Islet precursor cell (in vitro differentiated cells): ENCODE data around the gene CCDC107.

ENCODE experiments used
- DNase-seq: peaks from one replicate; pipeline ENCODE4 v3.0.0-alpha.2; 2018

The CCDC107 gene

DNA sequence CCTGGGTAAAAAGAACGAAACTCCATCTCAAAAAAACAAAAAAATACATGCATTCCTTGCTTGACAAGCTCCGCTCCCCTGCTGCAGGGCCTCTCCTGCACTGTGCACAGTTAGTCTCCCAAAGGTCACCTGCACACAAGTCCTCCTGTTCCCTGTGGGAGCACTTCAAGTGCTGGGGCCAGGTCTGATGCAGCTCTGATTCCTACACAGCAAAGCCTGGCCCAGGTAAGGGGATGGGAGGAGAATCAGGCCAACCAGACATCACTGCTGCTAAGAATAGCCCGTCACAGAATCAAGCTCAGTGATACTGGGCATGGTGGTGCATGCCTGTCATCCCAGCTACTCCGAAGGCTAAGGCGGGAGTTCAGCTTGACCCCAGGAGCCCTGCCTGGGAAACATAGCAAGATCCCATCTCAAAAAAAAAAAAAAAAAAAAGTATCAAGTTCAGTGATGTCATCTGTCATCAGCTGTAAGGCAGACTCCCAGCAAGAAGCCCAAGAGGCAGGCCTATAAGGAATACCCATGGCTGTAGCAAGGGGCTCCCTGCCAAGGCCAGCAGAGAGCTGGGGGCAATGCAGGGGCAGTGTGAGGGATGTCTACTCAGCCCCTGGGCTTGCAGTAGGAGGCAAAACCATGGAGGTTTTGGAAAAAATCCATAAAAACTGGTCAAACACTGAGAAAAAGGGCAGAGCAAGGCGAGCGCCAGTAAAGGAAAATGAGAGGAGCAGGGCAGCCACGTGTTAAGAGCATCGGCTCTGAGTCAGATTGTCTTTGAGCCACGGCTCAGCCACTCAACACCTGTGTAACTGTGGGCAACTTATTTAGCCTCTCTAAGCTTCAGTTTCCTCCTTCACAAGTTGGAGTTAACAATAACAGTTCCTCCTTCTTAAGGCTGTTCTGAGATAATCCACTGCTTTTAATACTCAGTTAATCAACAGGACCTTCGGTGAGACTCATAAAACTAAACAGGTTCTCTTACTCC is 28.4 kb downstream of the CCDC107 start:
- DNase-seq, result no peak

DNA sequence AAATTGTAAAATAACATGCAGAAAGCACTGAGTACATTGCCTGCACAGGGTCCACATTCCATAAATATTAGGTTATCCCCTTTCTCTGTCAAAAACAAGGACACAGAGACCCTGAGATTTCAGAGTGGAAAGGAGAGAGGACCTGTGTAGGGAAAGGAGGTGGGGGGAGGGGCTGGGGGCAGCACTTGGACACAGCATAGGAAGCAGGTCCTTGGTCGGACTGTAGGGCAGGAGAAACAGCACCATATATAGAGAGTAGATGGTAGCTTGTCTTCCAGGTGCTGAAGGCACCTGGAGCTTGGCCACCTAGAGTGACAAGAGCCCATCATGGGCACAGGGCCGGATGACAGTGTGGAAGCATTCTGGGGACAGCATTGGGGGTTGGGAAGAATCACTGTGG is 29.2 kb downstream of the CCDC107 start:
- DNase-seq, result no peak

DNA sequence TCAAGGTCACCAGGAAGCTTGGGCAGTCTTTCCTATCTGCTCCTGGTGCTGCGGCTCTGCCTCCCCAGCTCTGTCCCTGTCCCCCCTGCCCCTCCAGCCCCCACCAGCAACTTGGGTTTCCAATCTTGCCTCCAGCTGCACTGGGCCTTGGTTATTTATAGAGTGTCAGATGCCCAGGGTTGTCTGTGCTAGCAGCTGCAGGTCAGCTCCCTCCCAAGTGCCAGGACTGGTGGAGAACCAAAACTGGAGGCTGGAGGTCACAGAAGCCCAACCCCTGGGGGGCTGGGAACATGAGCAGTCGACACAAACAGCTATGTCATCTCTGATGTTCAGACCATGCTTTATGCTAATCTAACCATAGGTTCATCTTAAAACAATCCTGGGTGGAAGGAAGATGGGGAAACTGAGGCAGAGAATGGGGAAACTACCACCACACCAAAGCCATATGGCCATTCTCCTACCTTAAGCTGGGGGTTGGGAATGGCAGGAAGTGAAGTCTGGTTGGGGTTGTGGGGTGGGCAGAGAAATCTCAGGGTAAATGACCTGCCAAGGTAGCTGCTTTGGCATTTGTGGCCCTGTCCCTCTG is 30.0 kb downstream of the CCDC107 start:
- no peak for DNase-seq

DNA sequence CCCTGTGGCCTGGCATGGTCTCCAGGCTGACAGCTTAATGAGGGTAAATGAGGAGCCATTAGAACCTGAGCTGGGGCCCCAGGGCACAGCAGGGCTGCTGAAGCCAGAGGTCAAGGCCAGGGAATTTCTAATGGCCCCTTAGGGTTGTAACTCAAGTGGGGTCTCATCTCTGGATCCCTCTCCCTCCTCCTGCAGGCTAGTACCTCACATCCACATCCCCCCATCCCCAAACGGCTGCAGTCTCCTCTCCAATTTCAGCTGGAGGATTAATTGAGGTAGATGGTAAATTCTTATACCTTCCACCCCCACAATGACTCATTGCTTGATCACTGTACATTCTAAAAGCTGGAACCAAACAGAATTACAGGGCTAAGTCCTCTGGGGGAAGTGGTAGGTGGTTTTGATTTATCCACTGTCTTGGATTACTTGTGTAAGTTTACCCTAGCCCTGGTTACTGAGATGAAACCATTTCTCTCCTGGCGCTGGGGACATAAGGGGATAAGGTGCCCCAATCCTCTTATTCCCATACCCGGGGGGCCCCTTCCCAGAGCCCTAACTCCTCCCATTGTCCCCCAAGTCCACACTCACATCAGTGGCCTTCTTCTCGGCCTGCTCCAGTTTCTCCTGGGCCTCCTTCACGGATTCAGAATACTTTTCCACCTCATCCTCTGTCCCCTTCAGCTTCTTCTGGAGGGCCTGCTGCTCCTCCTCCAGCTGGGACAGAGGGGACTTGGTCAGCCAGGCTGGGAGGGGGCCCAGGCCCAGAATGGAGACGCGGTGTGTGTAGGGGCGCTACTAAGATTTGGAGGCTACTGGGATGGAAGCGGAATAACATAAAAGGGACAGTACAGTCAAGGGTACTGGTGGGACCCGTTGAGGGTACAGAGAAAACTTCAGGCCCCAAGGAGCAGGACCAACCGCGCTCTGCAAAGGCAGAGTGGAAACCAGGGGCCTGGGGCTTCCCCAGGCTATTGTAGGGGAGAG is 30.8 kb downstream of the CCDC107 start:
- no peak for DNase-seq

DNA sequence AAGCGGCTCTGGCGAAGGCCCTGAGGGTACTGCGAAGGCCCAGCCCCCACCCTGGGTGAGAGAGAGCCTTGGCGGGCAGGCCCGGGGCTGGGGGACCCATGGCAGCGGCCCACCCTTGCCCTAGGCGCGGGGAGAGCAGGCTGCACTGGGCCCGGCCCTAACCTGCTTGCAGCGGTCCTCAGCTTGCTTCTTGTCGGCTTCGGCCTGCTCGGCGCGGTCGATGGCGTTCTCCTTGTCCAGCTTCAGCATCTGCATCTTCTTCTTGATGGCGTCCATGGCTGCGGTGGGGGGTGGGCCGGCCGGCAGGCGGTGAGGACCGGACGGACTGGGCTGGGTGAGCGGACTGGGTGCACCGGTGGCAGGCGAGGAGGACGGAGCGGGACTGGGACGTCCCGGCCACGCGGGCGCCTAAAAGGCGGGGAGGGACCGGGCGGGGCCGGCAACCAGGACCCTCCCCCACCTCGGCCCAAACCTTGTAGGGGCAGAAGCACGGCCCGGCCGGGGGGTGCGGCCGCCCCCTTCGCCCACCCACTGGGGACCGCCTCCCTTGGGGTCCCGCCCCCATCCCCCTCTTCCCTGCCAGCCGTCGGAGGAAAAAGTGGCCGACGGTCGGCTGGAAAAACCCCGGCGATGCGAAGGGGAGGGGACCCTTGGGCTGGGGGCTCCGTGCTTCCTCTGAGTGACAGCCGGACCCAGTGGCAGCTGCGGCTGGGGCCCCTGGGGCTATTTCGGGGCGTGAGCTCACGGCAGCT is 31.6 kb downstream of the CCDC107 start, which contains the start of gene TPM2:
Gene TPM2 (minus strand): TSS at position 384 of the 752 bp plus-strand sequence. CDS start 108 bp downstream, at position 276.
- peak; percentile 93 for DNase-seq

DNA sequence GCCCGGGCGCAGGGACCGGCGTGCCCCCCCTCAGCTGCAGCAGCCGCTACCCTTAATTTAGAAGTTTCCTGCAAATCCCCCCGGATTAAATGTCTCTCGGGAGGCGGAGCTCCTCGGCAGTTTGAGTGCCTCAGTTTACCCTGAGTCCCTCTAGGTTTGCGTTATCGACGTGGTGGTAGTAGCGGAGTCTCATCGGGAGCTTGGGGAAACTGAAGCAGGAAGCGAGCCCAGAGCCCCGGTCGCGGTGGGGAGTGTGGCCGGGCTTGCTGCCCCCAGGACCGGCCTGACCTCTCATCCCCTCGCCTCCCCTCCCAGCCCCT is 32.2 kb downstream of the CCDC107 start:
- no peak for DNase-seq

DNA sequence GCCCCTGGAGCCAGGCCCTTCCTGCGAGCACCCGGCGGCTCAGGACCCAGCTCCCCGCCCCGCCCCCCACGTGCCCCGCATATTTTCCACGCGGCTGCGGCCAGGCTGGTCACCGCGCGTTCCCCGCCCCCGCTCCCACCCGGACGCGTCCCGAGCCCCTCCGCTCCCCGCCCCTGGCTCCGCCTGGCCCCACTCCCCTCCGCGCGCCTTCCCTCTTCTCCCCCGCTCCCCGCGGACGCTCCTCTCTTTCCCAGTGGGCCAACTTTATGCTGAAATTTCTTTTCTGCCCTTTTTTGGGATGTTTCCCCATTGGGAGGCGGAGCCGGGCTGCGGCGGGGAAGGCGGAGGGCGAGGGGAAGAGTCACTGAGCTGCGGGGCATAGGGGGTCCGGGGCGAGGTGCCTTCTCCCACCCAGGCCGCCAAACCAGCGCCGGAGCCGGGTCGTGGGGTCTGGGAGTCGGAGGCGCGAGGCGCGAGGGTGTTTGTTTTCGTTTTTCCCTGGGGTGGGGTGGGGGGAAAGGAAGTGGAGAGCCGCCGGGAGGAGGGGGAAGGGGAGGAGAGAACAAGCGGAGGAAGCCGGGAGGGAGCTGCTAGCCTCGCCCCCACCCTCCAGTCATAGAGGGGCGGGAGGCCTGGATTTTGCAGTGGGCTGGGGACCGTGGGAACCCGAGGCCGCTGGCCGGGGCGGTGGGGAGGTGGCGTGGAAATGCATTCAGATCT is 32.7 kb downstream of the CCDC107 start:
- DNase-seq, result peak; percentile 89

DNA sequence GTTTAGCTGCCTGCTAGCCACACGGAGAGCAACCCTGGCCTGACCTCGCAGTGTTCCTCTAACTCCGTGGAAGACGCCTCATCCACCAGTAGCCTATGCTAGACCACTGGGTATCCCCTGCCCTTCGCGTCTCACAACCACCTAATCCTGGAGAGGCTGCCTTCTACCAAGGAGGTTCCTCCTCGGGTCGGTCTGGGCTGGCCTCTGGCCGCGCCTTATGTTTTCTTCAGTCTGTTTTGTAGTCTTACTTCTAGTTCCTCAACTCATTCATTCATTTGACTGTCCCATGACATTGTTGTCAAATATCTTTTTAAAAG is 33.2 kb downstream of the CCDC107 start:
- no peak for DNase-seq

DNA sequence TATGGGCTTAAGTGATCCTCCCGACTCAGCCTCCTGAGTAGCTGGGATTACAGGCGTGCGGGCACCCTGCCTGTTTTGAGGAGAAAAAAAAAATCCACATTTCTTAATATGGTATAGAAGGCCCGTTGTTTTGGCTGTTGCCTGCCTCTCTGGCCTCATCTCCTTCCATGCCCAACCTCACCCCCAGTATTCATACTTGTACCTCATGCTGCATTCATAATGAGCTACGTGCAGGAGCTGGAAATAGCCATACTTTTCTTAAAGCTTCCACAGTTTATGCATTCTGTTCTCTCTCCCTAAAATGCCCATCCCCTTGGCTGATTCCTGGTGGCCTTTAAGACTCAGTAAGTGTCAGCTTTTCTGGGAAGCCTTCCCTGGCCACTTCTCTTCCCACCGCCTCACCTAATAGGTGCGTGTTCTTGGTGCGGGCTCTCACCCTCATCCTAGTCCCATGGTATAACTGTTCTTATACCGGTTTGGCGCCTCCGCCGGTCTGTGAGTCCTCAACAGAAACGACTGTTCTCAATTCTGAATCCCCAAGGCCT is 33.7 kb downstream of the CCDC107 start:
- no peak for DNase-seq

DNA sequence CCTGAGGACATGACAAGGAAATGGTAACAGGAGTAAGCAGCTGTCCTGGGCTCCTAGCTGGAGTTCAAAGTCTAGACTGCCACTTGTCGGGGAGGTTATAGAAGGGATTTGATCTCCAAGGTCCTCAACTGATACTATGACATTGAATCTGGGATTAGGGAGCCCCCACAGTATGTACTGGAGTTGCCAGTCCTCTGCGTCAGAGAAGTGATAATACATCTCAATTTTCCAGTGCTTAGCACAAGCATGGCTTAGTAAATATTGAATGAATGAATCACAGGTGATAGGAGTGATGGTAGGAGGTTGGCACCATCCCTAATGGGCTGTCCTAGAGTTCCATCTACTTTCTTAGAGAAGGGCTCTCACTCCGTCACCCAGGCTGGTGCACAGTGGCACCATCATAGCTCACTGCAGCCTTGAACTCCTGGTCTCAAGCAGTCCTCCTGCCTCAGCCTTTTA is 37.9 kb downstream of the CCDC107 start:
- no peak for DNase-seq

DNA sequence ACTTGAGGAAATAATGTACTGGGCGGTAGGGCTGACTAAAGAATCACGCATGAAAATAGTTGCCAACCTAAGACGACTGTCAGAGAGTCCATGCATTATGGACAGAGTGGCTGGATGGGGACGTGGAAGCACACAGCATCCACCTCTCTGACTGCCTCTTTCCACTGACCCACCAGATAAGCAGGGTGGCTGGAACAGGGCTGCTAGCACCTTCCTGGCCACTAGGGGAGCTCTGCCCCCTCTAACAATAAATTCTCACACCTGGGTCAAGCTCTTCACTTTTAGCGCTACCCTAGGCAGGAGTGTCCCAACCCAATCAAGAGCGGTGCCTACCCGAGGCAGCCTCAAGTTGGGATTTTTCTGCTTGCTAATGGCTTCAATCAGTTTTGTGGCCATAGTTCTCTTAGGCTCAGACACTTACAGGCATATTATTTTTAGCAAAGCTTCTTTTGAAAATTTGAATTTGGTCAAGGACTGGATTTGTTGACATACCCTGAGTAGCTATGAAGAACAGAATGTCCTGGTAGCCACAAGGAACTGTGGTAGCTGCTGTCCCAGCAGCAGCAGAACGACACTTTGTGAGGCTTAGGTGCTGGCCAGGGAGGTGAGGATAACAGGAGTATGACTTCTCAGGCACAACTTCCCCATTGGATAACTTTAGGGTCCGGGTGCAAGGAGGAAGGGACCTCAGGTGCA is 38.6 kb downstream of the CCDC107 start:
- peak; percentile 83 for DNase-seq

DNA sequence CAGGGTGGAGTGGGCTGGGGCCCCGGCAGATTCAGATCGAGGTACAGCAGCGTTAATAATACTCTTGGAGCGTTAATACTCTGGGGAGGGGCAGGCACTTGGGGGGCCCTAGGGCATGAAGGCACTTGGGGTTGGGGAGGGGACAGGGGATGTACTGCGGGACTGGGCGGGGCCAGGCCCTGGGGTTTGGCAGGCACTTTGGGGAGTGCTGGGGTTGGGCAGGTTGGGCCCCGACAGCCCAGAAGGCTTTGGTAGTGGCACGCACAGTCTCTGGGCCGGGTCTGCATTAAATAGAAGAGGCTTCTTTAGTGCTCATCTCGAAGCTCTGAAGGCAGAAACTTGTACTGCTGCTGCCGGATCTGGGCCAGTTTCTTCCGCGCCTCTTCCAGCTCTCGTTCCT is 39.4 kb downstream of the CCDC107 start:
- DNase-seq, result no peak

DNA sequence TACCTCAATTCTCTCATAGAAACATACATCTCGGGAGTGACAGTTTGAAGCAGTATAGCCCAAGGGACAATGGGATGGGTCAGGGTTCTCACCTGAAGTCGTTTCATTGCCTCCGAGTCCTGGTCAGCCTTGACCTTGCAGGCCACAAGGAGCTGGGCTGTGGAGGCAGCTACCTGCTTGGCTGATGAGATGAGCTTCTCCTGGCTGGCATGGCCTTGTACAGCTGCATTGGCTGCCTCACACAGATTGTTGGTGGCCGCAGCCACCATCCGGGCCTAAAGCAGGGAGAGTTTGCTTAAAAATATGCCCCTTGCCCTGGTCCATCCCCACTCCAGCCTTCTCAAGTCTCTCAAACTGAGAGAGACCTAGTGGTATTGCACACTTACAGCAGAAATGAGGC is 40.1 kb downstream of the CCDC107 start:
- DNase-seq, result no peak

DNA sequence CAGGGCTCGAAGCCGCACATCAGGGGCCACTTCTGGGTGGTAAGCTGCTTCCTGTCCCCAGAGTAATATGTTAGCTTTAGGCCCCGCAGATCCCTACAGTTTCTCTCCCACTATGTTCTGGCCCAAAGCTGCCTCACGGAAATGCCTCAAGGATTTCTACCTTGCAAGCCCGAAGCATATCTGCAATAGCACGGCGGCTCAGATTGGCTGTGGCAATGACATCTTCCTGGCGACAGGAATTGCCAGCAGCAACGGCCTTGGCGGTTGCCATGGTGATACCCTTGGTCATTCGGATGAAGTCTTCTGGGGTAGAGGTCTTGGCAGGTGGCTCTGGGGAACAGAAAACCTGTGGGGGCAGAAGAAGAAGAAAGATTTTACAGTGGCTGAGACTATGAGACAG is 41.9 kb downstream of the CCDC107 start:
- no peak for DNase-seq

DNA sequence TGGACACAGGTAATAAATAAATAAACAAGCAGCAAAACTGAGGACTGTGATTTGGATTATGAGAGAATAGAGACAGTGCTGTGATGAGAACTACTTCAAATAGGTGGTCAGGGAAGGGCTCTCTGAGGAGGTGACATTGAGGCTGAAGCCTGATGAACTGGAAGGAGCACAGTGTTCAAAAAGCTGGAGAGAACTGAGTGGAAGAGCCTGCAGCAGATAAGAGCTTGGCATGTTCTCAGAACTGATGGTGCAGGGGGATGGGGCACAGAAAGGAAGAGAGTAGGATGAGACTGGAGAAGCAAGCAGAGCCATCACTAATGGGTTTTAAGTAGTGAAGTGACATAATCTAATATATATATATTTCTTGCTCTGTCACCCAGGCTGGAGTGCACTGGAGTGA is 42.9 kb downstream of the CCDC107 start:
- DNase-seq, result no peak

DNA sequence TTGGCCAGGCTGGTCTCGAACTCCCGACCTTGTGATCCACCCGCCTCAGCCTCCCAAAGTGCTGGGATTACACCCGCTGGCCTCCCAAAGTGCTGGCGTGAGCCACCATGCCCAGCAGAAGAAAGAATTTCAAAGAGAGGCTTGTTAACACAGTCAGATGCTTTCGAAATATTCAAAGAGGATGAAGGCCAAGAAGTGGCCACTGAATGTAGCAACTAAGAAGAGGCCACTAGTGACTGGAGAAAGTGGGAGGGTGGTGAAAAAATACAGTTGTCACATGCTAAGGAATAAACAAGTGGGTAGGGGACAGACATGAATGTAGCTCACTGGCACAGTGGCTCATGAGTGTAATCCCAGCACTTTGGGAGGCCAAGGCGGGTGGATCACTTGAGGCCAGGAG is 44.6 kb downstream of the CCDC107 start:
- no peak for DNase-seq

DNA sequence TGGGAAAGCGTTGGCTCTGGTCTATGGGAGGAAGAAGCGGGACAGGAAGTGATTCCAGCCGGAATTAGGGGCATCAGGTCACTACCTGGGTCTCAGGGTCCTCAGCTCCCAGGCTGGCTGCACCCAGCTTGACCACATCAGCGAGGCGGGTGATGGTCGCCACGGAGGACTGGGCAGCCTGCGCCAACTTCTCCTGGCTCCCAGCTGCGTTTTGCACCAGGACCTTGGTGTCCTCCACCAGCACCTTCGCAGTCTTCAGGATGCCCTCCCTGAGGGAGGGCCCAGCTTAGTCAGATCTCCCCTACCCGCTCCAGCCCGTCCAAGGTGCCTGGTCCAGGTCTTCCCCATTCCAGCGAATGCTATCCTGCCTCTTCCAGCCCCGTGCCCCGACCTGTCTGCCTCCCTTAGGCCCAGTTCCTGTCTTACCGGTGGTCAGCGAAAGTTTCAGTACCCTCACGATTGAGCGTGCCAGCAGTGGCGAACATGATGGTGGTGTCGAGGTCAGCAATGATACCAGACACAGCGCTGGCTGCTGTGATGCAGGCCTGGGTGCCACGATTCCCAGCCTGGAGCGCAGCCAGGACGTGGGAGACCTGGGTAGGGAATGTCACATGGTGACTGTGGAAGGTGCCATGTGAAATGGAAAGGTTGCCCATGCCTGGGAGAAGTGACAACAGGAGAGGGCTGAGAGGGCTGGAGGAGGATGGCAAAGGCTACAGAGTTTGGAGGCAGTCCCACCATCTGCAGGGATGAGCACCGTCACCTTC is 46.0 kb downstream of the CCDC107 start:
- DNase-seq, result no peak

DNA sequence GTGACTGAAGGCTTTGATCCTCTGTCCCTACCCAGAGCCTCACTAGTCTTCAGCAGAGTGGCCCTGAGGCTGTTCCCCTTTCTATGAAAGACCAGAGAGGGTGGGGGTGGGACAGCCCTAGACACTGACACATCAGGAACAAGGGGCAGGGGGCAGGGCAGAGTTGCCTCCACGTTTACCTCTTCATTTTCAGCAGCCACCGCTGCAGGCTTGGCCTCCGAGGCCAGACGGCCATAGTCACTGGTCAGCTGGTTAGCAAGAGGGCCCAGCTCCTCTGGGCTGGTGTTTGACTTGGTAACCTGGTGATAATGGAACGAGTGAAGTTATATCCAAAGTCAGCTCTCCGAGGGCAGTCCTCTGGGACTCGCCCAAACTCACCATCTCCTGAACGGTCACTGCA is 47.3 kb downstream of the CCDC107 start:
- DNase-seq, result no peak

DNA sequence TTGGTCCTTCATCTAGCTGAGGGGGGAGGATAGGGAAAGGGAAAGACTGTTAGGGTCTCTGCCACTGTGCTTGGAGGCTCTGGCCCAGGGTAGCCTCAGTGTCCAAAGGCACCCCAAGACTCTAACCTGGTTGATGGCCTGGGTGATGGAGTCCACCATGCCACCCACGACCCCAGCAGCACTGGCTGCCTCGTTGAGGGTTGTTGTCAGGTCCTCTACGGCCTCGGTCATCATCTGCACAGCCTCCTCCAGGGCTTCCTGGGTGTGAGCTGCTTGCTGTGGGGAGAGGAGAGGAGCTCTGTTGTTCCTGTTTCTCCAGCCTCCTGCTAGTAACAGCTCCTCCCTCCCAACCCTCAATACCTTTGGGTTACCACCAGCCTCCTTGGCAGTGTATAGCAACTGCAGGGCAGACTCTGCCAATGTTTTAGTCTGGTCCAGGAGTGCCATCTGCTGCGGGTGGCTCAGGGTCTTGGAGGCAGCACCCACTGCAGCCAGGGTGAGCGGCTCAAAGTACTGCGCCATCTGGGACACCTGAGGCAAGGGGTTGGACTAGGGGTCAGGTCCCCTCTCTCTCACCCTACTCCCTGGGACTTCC is 47.8 kb downstream of the CCDC107 start:
- DNase-seq, result no peak

DNA sequence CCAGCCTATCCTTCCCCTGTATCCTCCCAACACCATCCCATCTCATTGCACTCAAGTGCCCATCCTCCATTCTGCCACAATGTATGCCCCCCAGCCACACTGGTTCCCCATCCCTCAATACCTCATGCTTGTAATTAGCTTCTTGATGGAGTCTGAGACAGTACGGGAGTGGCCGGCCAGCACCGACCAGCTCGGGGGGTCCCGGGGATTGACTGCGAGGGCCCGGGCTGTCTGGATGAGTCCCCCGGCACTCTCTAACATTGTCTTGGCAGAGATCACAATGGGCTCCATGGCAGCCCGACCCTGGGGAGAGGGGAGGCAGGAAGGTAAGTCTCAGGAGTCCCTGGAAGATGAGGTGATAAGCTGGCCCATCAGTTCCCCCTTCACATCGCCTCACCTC is 48.9 kb downstream of the CCDC107 start:
- DNase-seq, result no peak
